HG03442 (cell line): ENCODE results near the gene ACAP2.

Source experiments
- ATAC-seq: cut with Tn5 transposase; IDR thresholded peaks from one replicate; pipeline ENCODE4 v1.9.1; 2021; ENCODE audit warnings: mild to moderate bottlenecking, moderate library complexity; ENCODE audit not compliant: unreplicated experiment

Gene ACAP2

GRCh38 chr3:195224980-195225580, 217.7 kb downstream of the ACAP2 start:
- ATAC-seq, result no peak
